ENCODE data around the gene SCTR. TPM values are rescaled to one million over a fixed set of nuclear protein-coding genes. Genes with fewer than 3 reads are reported as not detected.

Gene SCTR
- total RNA-seq, 1 donor: not detected

DNA sequence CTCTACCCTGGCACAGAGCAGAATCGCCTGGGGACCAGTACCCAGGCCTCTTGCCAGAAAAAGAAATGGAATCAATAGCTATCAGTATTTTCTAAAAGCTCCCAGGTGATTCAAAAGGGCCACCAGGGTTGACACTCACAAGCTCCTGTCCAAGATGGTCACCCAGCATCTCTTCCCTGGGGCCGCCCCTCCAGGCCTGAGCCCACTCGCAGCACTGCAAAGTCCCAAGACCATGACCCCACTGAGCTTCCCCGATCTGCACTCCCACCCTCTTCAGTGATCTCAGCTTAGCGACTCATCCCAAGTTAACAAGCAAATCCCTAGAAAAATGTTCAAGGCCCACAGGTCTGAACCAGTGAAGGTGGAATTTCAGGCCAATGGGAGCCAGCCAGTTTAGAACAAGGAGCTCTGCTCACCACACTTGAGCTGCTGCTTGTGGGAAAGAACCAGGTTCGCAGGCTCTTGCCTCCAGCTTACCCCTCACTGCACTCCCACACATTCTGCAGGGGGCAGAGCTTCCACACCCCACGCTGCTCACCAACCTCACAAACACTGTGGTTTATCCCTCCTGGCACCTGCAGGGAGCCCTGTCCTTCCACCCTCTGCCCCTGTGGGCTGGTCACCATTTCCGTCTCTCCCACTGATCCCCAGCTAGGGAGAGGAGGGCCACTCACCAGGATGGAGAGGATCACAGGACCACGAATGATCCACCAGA, 72.8 kb downstream of the SCTR start:
- DNase-seq (ENCODE audit: low read depth in 2 of 3, low spot score in 2 of 3): no peak

DNA sequence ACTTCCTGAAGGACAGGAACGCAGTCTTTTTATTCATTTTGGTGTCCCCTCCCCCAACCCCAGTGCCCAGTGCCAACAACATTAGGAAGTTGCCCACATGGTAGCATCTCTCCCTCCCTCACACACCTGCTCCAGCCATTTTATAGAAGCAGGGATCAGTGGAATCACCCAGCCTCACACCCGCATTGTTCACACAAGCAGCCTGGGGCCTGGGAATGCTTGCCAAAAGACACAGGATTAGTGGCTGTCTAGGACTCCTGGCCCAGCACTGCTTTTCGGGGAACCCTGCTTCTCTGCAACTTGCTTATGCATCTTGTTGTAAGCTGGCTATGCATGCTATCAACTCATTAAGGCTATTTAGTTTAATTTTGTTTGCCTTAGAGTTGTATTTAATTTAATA, 74.8 kb downstream of the SCTR start:
- DNase-seq (ENCODE audit: low read depth in 2 of 3, low spot score in 2 of 3): no peak

DNA sequence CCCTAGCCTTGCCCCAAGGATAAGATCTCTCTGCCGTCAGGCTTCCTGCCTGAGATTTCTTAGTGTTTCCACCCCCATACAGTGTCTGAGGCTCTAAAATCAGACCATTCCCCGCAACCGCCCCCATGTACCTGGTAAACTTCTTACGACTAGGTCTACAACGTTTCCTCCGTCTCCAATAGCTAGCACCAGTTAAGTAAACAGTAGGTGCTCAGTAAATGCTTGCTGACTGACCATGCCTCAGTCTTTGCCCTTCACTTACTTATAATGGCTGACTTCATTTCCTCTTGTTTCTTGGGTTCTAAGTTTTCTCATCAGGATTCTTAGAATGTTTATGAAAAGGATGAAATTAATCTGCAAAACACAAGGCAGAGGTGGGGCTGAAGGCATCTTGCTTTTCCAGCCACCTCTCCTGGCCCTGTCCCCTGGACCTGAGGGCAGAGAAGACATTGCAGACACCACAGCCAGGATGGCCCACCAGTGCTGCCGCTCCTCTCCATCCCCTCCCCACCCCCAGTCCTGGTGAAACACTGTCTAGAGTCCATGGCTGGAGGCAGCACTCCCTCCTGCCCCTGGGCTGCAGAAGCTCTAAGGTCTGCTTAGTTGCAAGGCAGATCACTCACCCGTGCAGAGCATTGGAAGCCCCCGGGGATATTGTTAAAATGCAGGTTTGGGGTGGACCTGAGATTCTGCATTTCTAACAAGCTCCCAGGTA, 75.7 kb downstream of the SCTR start:
- DNase-seq (ENCODE audit: low read depth in 2 of 3, low spot score in 2 of 3): no peak

DNA sequence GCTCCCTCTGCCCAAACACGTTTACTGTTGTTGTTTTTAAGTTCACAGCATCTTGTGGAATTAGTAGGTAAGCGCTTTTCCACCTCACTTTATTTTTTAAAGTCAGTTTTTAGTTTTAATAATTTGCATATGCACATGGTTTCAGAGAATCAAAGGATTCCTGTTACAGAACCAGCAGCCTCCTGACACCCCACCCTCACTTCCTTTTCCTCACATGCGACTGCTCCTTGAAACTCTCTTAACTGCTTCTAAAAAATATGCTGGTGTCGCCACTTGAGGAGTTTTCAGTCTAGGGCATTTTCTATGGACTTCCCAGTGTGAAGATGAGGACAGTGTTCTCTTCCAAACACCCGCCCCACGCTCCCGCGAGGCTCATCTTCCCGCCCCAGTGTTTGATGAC, 78.2 kb downstream of the SCTR start:
- DNase-seq (ENCODE audit: low read depth in 2 of 3, low spot score in 2 of 3): no peak

DNA sequence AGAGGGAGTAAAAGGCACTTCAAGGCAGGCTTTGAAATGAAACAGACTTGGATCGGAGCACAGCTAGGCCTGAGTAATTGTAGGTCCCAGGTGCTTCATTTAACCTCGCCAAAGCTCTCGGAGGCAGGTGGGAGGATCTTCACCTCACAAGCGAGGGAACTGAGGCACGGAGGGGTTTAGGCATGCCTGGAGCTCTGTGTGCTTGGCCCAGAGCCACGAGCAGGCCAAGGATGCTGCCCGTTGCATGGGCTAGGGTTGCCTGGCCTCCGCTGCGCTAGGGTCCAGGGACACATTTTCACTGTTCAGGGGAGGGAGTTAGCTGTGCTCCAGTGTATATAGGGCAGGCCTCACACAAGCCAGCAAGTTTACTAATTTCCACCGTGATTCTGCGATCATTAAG, 81.4 kb downstream of the SCTR start:
- no peak for DNase-seq (ENCODE audit: low read depth in 2 of 3, low spot score in 2 of 3)

DNA sequence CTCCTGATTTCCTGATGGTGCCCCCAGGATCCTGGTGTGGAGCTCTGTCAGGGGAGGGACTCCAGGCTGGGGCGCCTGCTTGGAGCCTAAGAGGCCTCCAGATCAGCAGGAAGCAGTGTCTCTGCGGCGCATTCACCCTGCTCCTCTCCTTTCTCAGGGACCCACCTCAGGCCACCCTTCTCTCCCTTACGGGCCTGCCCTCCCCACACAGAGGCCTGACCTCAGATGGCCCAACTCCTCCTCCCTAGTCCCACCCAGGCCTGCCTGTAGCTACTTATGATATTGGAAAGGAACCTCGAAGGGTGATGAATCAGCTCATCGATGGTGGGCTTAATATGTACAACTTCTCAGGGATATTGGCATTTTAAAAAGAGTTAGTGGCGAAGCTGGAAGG, 82.1 kb downstream of the SCTR start:
- DNase-seq (ENCODE audit: low read depth in 2 of 3, low spot score in 2 of 3): no peak

DNA sequence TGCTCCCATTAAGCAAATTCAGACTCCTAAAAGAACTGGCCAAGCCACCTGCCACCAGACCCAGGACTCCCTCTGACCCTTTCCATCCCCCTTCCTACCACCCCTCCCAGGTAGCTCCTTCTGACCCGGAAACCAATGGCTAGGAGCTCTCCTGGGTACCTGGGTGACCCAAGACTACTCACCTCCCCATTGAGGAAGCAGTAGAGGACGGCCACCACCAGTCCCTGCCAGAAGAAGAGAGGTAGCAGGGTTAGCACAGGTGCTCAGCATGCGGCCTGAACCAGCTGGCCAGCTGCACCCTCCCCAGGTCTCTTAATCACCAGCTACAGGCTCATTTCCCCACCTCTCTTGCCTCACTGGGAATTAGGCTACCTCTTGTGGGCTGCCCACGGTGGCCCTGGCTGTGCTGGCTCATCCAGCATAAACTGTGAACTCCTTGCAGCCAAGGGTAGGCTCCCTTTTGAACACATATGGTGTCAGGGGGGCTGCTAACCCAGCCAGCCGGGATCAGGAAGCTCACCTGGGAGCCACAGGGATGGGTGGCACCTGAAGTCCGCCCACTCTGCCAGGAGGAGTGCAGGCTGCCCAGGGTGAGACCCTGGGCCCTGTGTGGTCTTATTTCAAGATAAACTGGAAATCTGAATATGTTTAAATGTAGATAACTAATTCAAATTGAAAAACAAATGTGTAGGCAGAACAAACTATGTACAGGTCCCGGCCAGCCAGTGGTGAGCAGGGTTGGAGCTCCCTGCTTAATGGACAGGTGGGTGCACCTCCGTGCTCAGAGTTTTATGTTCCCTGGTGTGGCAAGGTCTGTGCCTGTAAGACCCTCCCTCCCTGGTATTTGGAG, 82.7 kb downstream of the SCTR start:
- no peak for DNase-seq (ENCODE audit: low read depth in 2 of 3, low spot score in 2 of 3)

DNA sequence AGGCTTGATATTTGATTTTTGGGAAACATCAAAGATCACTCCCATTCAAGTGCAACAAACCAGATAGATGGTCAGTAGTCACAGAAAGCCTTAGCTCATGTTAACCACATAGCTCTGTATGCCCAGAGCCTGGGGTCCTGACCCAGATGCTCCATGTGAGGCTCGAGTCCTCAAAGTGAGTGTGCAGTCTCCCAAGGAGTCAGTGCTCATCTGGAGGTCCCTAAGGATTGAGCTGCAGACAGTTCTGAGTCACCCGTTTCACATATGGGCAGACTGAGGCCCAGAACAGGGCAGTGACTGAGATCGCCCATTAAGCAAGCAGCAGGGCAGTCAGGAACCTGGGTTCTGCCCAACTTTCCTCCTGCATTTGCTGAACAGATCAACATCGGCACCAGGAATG, 83.4 kb downstream of the SCTR start:
- DNase-seq (ENCODE audit: low read depth in 2 of 3, low spot score in 2 of 3): no peak

DNA sequence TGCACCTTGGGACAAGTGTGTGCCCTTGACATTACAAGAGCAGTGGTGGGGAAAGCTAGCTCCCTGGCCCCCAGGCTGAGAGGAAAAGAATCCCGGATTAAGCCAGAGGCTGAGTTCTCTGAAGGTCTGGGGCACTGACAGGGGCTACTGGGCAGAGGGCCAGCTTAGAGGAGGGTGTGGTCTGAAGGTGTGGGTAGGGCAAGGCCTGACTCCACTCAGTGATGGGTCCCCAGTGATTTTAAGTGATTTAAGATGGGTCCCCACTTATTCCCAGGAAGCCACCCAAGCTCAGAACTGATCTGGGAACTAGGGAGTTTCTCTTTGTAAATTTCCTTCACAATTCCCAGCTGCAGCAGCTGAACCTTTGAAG, 83.8 kb downstream of the SCTR start:
- DNase-seq (ENCODE audit: low read depth in 2 of 3, low spot score in 2 of 3): no peak

DNA sequence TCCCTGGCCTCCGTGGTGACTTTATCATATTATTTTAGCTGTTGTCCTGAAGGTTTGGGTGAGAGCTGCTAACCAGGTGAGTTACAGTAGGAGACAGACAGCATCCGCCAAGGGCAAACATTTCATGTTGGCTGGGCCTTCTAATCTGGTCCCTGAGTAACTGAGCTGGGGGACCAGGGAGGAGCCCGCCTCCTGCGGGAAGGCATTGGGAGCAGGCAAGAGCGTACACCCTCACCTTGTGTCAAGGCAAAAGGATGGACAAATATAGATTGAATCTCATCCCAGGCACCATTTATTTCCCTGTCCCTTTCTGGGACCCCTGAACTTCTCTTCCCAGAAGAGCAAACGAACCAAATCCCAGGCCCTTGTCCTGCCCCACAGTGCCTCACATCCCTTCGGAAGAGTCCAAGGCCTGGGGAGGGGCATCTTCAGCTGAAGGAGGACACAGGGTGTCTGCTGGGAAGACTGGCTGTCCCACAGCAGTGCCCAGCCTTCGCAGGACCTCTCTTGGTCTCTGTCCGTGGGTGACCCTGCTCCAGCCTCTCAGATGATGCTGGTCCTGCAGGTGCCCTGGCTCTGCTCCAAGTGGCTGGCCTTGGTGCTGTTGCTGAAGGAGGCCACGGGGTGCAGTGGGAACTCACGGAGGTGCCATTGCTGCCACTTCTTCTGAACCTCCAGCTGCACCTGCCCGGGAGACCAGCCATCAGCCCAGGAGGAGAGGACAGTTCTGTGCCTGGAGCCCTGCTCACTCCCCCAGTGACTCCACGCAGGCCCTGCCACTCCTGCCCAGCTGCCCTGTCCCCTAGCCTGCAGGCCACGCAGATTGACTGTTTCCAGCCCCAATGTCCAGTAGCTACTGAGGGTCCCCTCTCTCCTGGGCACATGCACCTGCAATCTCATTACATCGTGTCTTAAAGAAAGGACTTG, 84.4 kb downstream of the SCTR start:
- DNase-seq (ENCODE audit: low read depth in 2 of 3, low spot score in 2 of 3): no peak

DNA sequence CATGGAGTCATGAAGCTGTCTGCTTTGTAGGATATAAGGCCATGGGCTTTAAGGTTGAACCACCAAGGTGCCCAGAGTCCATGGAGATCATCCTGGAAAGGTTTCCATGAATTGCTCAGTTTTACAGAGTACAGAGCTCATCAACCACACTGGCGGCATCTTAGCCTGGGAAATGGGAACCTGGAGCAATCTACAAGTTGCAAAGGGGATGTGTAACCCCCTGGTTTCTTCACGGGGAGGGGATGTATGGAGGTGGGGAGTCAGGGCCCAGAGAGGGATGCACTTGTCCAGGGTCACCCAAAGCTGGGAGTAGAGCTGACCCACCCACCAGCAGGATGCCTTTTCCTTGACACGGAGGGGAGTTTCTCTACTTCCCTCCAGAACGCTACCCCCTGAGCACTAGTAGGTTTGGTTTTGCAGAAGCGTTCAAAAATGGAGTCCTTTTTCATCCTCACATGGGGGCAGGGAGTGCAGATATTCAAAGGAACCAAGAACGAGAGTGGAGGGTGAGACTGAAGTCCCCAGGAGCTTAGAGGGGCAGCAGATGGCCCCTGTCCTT, 85.5 kb downstream of the SCTR start:
- no peak for DNase-seq (ENCODE audit: low read depth in 2 of 3, low spot score in 2 of 3)

DNA sequence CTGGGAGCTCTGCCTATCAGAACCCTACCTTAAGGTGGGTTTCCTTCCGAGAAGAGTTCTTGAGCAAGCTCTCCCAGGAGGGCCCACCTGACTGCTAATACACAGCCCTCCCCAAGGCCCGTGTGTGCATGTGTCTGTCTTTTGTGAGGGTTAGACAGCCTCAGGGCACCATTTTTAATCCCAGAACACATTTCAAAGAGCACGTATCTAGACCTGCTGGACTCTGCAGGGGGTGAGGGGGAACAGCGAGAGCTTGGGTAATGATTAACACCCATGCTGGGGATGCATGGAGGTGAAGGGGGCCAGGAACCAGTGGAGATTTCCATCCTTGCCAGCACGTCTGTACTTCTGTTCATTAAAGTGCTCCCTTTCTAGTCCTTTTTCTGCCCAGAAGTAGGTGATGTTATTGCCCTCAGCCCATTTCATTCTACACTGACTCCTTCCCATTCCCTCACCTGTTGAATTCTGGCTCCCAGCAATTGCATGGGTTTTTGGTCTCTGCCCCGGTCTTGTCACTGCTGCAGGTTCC, 86.1 kb downstream of the SCTR start:
- DNase-seq (ENCODE audit: low read depth in 2 of 3, low spot score in 2 of 3): no peak

DNA sequence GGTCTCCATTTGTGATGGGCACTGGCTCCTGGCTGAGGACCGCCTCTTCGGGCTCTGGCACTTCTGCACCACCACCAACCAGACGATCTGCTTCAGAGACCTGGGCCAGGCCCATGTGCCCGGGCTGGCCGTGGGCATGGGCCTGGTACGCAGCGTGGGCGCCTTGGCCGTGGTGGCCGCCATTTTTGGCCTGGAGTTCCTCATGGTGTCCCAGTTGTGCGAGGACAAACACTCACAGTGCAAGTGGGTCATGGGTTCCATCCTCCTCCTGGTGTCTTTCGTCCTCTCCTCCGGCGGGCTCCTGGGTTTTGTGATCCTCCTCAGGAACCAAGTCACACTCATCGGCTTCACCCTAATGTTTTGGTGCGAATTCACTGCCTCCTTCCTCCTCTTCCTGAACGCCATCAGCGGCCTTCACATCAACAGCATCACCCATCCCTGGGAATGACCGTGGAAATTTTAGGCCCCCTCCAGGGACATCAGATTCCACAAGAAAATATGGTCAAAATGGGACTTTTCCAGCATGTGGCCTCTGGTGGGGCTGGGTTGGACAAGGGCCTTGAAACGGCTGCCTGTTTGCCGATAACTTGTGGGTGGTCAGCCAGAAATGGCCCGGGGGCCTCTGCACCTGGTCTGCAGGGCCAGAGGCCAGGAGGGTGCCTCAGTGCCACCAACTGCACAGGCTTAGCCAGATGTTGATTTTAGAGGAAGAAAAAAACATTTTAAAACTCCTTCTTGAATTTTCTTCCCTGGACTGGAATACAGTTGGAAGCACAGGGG, 87.1 kb downstream of the SCTR start:
- no peak for DNase-seq (ENCODE audit: low read depth in 2 of 3, low spot score in 2 of 3)

DNA sequence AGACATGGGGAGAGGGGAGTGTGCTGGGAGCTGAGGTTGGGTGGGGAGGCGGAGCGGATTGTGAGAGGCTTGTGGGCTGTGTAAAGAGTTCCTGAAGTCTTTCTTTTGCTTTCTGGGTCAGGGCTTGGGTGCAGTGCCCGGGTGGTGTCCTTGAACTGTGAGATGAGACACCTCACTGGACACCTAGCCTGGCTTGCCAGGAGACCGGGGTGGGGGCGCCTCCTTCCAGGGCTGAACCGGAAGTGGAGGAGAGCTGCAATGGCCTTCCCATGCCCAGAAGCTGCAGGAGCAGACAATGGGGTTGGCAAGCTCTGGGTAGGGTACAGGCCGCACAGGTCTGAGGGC, 88.4 kb downstream of the SCTR start:
- DNase-seq (ENCODE audit: low read depth in 2 of 3, low spot score in 2 of 3): no peak

DNA sequence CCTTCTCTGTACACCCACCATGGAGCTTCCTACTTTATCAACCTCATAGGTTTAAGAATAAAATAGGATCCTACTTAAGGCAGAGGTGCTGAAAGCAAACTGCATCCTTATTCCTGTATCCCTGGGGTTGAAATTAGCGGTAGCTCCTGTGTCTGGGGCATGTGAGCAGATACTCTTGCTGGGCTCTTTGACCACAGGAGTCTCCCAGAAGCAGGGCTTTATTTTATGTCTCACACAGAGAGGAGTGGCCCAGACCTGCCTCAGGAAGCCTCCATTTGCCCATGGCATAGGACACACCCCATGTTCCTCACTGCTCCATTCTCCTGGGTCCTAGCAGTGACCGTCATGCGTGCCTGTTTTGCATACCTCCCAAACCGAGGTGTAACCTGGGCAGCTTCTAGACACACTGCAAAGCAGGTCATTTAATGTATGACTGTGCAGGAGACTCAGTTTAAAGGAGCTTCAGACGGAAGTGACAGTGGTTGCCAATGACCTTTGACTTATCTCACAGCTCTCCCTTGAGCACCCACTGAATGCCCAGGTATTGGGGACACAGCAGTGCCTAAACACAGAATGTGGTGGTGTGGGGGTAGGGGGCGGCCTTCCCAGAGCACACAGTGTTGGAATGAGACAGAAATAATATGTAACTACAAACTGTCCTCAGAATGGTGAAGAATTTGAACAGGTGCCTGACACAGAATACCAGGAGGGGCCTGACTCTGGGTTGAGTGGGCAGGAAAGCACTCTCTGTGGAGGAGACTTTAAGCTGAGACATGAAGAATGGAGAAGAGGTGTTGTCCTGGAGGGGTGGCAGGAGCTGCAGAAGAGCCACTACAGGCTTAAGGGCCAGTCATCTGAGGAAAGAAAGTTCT, 89.0 kb downstream of the SCTR start:
- no peak for DNase-seq (ENCODE audit: low read depth in 2 of 3, low spot score in 2 of 3)

DNA sequence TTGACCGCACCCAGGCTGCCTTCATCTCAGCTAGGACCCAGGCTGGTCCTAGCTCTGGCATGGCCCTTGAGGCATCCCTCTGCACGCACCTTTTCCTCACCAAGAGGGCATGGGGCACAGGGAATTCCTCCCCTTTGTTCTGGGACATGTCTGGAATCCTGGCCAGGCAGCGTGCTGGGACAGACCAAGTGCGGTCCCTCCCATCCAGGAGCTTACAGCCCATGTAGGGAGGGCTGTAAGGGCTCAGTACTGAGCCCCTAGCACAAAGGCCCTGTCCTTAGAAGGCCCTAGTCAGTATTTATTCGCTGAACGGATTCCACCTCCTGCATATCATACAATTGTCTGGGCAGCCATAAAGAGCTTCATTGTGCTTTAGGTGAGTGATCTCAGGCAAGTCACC, 89.6 kb downstream of the SCTR start:
- DNase-seq (ENCODE audit: low read depth in 2 of 3, low spot score in 2 of 3): no peak

DNA sequence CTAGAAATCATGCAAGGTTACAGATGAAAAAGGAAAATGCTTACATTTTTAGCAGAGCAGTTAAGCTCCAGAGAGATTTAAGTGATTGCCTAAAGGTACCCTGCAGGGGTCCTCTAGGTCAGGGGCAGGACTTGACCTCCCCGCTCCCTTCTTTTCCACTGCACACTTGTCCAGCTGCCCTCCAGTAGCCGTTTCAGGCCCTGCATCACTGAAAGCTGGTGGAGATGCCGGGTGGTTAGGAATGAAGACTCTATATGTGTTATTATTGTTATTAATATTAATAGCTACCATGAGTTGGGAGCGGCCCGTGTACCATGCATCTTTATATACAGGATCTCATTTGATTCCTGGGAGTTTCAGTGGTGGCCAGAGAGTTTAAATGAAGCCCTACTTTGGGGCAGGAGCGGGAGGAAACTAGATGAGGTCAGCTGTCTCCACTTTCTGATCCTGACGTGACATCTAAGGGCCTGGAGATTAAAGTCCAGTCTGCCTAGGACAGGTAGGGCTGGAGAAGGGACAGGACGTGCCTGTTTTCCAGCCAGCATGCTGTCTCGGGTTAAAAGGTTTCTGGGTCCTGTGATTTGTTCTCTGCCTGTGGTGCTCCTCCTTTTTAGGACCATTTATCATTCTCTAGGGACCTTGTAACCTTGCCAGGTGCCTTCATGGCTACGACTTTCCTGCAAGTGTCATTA, 90.5 kb downstream of the SCTR start:
- DNase-seq (ENCODE audit: low read depth in 2 of 3, low spot score in 2 of 3): no peak
